Esophagus squamous epithelium (tissue), 5 donors: ENCODE data around the gene ANKRD6. TPM values are rescaled to one million over a fixed set of nuclear protein-coding genes. Genes with fewer than 3 reads are reported as not detected.
A peak's percentile ranks its signal among the peaks of the same experiment; 100 is the strongest.

Experiments
- DNase-seq: peaks from one replicate; lab custom pipeline; 2025; lab: John Stamatoyannopoulos, UW
- H3K27ac ChIP-seq, 4 donors: fragments of 200-600 bp; sonication (generic); one replicate each; pipeline ENCODE4 v1.5.1; 2016 to 2019; ENCODE audit warnings: mild to moderate bottlenecking in 1 of 4
- H3K27me3 ChIP-seq, 4 donors: fragments of 200-600 bp; sonication (generic); 1 replicate in 3 of 4; 2 replicates in 1 of 4; pipeline versions ENCODE4 v1.5.1 to v1.6.0; 2017 to 2021; ENCODE audit warnings: antibody characterized with exemption in 1 of 4
- H3K36me3 ChIP-seq, 3 donors: fragments of 200-600 bp; sonication (generic); one replicate each; pipeline ENCODE4 v1.5.1; 2016 to 2019
- H3K4me1 ChIP-seq, 3 donors: fragments of 200-600 bp; sonication (generic); one replicate each; pipeline ENCODE4 v1.5.1; 2017 to 2019
- H3K4me3 ChIP-seq, 4 donors: fragments of 200-600 bp; sonication (generic); 1 replicate in 3 of 4; 2 replicates in 1 of 4; pipeline ENCODE4 v1.5.1; 2016 to 2019; ENCODE audit warnings: mild to moderate bottlenecking in 2 of 4, moderate library complexity in 1 of 4
- H3K9me3 ChIP-seq, 3 donors: fragments of 200-600 bp; sonication (generic); one replicate each; pipeline ENCODE4 v1.5.1; 2016 to 2019
- CTCF ChIP-seq, 6 experiments: fragments of 450-650 bp in 4 of 6; fragments of 200-600 bp in 2 of 6; sonication (generic) in 2 of 6; IDR thresholded peaks; one replicate each; pipeline ENCODE4 v1.5.1; 2016 to 2019; ENCODE audit warnings: antibody characterized with exemption in 6 of 6, mild to moderate bottlenecking in 4 of 6, moderate library complexity in 4 of 6
- POLR2A ChIP-seq, 4 donors: fragments of 450-650 bp; IDR thresholded peaks; one replicate each; pipeline ENCODE4 v1.6.1; 2017; ENCODE audit warnings: antibody characterized with exemption in 4 of 4, mild to moderate bottlenecking in 4 of 4, moderate library complexity in 3 of 4
- WGBS, 2 donors: methylation state at CpG; one replicate each; pipeline ENCODE4 v1.1.5; 2018; 5-methylcytosine and 5-hydroxymethylcytosine counted together
- intact Hi-C: fragments of 100-400 bp; cut with DNase I; formaldehyde crosslinking; loops from one replicate; pipeline ENCODE4 v1.15.0; 2022
- total RNA-seq, 4 donors: library from RNA; depleted of rRNA; stranded (reverse); fragments of >200 nt; gene quantifications; one replicate each; pipeline ENCODE4 v1.1.0, GENCODE V29; 2016
- donor health status: DM: yes; HTN: yes; CAD: no.

Gene ANKRD6
- total RNA-seq, 4 donors from 2014 or later = 5.8 to 12.0 (median 7.3) TPM

GRCh38 chr6:89413006-89413400 lies 19.9 kb upstream of the ANKRD6 start:
- Histone ChIP-seq H3K36me3 (no peaks in the 10 kb centered on the region), H3K27me3 (no peaks in the 10 kb centered on the region), H3K4me3 (peak overlapping the region; percentile 77 to 95 (median 86)), H3K27ac (peak overlapping the region; percentile 82 to 92 (median 88)), H3K4me1 (peaks cover 4 to 42% (median 10%) of the 10 kb centered on the region in 3 donors), H3K9me3 (no peaks in the 10 kb centered on the region)
- 9 to 15% methylated on average over 8 to 9 of the region's 9 CpGs for WGBS, 2 donors
- TF ChIP-seq POLR2A (IDR thresholded peaks at IDR 0.05) (no peak), CTCF (IDR thresholded peaks at IDR 0.05) (no peak)
- intact Hi-C loops = no loop called here
- no peak for DNase-seq

GRCh38 chr6:89414215-89414614 lies 18.7 kb upstream of the ANKRD6 start:
- Histone ChIP-seq H3K9me3 (no peaks in the 10 kb centered on the region), H3K27me3 (no peaks in the 10 kb centered on the region), H3K27ac (no peak overlapping the region), H3K36me3 (no peaks in the 10 kb centered on the region), H3K4me1 (peaks cover 4 to 42% (median 10%) of the 10 kb centered on the region in 3 donors), H3K4me3 (no peak overlapping the region)
- intact Hi-C loops = no loop called here
- DNase-seq = no peak
- 0 to 19% methylated on average over 1 to 2 of the region's 2 CpGs for WGBS, 2 donors
- TF ChIP-seq POLR2A (IDR thresholded peaks at IDR 0.05) (no peak), CTCF (IDR thresholded peaks at IDR 0.05) (no peak)

- TF ChIP-seq CTCF (IDR thresholded peaks at IDR 0.05) = no peak
- TF ChIP-seq POLR2A (IDR thresholded peaks at IDR 0.05) = no peak
- Histone ChIP-seq H3K36me3 (no peaks in the 10 kb centered on the region), H3K9me3 (no peaks in the 10 kb centered on the region), H3K4me3 (no peak overlapping the region), H3K27me3 (no peaks in the 10 kb centered on the region), H3K27ac (no peak overlapping the region), H3K4me1 (peaks cover 4 to 33% (median 10%) of the 10 kb centered on the region in 3 donors)
- intact Hi-C loops = no loop called here
- DNase-seq = no peak
- WGBS, 2 donors = 90 to 94% methylated on average over 2 of the region's 2 CpGs
These were observed 17.8 kb upstream of the ANKRD6 start for GRCh38 chr6:89415185-89415584.

- H3K4me1 ChIP-seq = peaks cover 4 to 23% (median 10%) of the 10 kb centered on the region in 3 donors
These were observed 16.2 kb upstream of the ANKRD6 start for GRCh38 chr6:89416796-89417195.

More at GRCh38 chr6:89416796-89417195, 16.2 kb upstream of the ANKRD6 start:
- no peak overlapping the region for H3K4me3 ChIP-seq
- no peak for DNase-seq
- intact Hi-C loops = no loop called here
- TF ChIP-seq POLR2A (IDR thresholded peaks at IDR 0.05) = no peak
- TF ChIP-seq CTCF (IDR thresholded peaks at IDR 0.05) = no peak
- no peaks in the 10 kb centered on the region for H3K36me3 ChIP-seq
- H3K27ac ChIP-seq = no peak overlapping the region
- H3K9me3 ChIP-seq = no peaks in the 10 kb centered on the region
- WGBS, 2 donors = 89 to 94% methylated on average over 1 of the region's 1 CpG
- H3K27me3 ChIP-seq = no peaks in the 10 kb centered on the region
